GM19372 (cell line): ENCODE data around the gene NPY5R.

Experiments used
- ATAC-seq: cut with Tn5 transposase; IDR thresholded peaks from one replicate; pipeline ENCODE4 v1.9.1; 2021; ENCODE audit warnings: mild to moderate bottlenecking, low read depth, moderate library complexity; ENCODE audit not compliant: unreplicated experiment

NPY5R gene

GRCh38 chr4:163343604-163344146, at the start of gene NPY5R:
Gene NPY5R, plus strand, starts transcription at chr4:163343892. Its CDS starts 6,382 bp downstream, at chr4:163350274.
- no peak for ATAC-seq

- ATAC-seq: no peak
Measured at GRCh38 chr4:163295138-163295537, 48.6 kb upstream of the NPY5R start.

GRCh38 chr4:163300445-163300844, 43.2 kb upstream of the NPY5R start:
- ATAC-seq: no peak

GRCh38 chr4:163303069-163303468, 40.6 kb upstream of the NPY5R start:
- ATAC-seq: no peak

- no peak for ATAC-seq
Measured at GRCh38 chr4:163309466-163309865, 34.2 kb upstream of the NPY5R start.

GRCh38 chr4:163317110-163317509, 26.6 kb upstream of the NPY5R start:
- ATAC-seq: no peak

GRCh38 chr4:163330916-163331628, 12.6 kb upstream of the NPY5R start:
- ATAC-seq: no peak

- no peak for ATAC-seq
Measured at GRCh38 chr4:163331629-163332376, 11.9 kb upstream of the NPY5R start.

GRCh38 chr4:163332526-163333406, 10.9 kb upstream of the NPY5R start, which contains the start of gene NPY1R:
Gene NPY1R, minus strand, starts transcription at chr4:163332596. Its CDS starts 6,042 bp downstream, at chr4:163326554.
- ATAC-seq: peak; percentile 72

GRCh38 chr4:163335384-163335783, 8.3 kb upstream of the NPY5R start:
- no peak for ATAC-seq

DNA sequence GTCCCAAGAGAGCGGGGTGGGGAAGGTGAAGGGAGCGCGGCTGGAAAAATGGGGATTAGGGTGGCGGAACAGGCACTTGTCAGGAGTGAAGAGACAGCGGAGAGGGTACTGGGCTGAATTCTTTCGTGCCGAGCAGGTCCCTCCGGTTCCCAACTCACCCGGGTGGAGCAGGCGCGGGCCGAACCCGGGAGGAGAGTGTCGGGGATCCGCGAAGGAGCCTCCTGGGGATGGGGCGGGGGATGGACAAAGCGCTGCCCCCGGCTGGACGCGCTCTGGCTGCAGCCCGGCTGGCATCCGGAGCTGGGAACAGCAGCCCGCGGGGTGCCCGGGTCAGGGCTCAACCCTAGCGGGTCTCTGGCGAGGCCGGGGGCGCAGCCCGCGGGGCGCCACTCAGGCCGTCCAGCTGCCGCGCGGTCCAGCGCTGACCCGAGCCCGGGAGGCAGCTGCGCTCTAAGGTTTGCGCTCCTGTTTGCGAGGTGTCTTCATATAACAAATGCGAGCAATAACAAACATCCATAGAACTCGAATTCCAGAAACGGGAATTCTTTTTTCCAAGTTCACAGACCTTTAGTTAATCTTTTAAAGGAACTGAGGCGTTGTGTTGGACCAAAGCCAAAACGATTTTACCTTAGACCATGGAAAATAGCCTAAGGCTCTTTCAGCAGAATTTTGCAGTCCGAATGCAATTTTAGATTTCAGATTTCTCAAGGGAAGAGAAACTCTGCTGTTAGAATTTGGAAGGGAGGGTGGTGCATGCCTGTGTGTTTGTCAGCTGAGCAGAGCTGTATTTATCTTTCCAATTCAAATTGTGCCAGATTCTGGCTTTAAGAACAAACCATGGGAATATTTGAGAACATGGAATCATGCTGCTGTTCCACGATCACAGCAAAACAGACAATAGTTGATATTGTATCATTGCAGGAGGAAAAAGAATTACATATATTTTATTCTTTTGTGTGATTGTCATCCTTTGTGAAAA, 744 bp downstream of the NPY5R start:
- ATAC-seq: no peak

GRCh38 chr4:163350672-163351071, 7.0 kb downstream of the NPY5R start:
- ATAC-seq: no peak

DNA sequence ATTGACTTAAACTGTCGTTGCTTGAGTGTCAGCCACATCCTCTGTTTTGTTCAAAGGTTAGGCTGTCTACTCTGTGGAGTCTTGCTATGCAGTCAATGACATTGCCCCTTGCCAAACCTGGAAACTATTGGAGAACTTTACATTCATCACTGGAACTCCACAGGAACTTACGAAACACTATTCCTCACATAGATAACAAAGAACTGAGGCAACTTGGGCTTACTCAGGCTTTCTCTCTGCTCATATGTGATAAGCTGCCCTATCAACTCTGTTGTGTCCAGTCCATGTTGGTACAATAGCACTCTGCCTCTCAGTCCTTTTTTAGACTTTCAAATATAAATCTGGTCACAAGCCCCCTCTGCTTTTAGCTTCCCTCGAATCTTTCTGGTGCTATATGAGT, 9.4 kb downstream of the NPY5R start:
- ATAC-seq: no peak

DNA sequence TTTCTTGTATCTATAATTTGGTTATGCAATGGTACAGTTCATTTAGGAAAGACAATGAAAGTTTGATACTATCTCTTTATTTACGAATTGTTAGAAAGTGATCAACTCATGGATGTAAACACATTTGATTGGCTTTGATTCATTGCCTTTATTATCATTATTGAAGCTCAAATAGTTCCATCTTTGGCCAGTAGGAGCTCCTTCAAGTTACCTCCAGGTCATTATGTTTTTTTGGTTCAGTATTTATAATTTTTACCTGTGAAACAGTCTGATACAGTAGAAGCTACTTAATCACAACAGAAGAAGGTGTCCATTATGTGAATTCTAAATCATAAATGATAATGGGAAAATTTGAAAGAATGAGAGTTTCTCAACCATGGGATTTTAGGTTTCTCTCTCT, 12.4 kb downstream of the NPY5R start:
- ATAC-seq: no peak

DNA sequence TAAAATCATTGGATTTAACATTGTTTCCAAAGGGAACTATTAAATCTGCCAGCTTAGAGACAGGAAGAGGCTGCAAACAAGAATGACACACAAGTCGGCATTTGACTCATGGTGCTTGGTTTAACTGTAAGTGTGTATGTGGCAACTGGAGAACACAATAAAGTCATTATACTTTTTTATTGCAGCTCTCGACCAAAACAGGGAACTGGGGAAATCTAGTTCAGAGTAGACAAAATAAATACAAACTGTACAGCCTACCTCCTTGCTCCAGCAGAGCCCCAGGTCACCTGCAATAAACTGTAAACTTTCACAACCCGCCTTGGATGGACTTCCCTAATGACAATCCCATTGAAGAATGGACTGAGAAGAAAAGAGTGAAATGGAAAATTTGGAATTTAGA, 24.0 kb downstream of the NPY5R start:
- ATAC-seq: no peak

DNA sequence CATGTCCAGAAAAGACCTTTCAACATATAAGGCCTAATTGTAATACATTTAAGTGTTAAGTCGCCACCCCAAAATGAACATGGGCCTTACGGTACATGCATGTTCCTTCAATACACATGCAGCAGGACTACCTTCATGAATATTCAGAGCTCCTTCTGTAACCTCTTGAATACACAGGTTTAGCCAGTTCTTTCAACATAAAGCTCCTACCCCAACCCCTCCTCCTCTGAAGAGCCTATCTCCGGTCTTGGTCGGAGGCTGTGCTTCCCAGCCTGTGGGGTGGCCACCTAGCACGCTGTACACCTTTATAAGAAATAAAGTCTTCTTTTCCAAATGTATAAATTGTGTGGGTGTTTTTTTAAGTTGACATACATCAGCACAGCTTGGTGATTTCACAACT, 28.3 kb downstream of the NPY5R start:
- ATAC-seq: no peak

- ATAC-seq: no peak
Measured at GRCh38 chr4:163378661-163379060, 35.0 kb downstream of the NPY5R start.

- no peak for ATAC-seq
Measured at GRCh38 chr4:163380703-163381102, 37.0 kb downstream of the NPY5R start.

DNA sequence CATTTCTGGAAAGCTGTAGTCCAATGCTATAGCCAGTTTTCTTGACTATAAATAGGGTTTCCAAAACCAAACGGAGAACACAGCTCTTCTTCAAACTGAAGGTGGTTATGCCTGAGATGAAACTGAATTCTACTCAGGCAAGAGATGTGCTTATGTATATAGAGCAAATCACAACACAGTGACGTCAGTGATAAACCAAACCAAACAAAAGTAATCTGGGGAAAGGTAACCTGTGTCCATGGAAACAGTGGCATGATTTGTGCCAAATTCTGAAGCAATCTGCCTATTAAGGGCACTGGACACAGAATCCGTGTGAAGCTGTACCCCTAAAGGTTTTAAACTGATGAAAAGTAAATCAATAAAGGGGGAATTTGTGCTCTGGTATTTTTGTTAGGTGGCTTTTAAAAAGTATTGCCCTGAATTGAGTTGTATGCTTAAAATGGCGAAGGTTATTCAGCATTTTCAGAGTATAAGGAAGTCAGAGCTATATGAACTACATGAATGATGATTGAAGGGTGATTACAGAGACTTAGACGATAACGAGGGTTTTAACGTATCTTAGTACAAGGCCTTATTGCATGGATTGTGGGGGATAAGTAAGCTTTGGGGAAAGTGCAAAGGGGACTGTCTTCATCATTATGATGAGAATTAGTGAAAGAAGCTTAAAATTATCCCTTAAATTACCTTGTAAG, 38.6 kb downstream of the NPY5R start:
- ATAC-seq: no peak
